Fibroblast of peridontal ligament (primary cell): Measurements from ENCODE around the gene PLA2G1B.

Experiments
- DNase-seq: peaks from one replicate; pipeline ENCODE4 v3.0.0-alpha.2; 2010; ENCODE audit errors: extremely low read depth

The PLA2G1B gene

GRCh38 chr12:120324841-120325417 lies 2.6 kb downstream of the PLA2G1B start:
- no peak for DNase-seq

DNA sequence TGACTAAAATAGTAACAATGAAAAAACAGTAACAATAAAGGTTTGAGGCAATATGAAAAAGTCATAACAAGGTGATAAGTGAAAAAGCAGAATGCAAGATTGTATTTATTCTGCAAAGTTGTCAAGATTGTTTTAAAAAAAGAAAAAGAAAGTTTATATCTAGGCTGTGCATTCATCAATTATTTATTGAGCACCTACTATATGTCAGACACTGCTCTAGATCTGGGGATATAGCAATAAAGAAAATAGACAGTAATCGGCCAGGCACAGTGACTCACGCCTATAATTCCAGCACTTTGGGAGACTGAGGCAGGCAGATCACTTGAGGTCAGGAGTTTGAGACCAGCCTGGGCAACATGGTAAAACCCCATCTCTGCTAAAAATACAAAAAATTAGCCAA lies 3.8 kb downstream of the PLA2G1B start:
- DNase-seq = no peak

DNA sequence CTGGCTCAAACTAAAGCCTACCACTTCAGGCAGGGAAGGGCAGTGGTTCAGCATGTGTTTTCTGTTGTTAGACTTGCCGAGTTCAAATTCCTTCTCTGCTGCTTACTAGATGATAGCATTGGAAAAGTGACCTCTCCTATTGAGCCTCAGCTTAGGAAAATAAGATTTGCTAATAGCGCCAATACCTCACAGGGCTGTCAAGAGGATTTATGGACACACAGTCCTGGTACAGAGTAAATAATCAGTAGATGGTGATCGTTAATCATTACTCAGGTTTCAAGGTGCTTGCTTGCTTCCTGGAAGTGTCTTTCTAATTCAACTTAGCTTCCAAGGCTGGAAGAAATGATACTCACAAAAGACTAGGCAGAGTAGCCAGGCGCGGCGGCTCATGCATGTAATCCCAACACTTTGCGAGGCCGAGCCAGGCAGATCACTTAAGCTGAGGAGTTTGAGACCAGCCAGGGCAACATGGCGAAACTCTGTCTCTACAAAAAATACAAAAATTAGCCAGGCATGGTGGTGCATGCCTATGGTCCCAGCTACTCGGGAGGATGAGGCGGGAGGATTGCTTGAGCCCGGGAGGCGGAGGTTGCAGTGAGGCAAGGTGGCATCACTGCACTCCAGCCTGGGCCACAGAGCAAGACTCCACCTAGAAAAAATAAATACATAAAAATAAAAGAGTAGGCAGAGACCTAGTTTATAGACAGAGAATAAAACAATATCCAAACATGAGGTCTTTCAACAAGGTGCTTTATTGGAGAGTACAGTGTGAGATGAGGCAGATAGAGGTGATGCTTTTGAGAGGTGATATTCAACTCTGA lies 6.0 kb downstream of the PLA2G1B start:
- no peak for DNase-seq

DNA sequence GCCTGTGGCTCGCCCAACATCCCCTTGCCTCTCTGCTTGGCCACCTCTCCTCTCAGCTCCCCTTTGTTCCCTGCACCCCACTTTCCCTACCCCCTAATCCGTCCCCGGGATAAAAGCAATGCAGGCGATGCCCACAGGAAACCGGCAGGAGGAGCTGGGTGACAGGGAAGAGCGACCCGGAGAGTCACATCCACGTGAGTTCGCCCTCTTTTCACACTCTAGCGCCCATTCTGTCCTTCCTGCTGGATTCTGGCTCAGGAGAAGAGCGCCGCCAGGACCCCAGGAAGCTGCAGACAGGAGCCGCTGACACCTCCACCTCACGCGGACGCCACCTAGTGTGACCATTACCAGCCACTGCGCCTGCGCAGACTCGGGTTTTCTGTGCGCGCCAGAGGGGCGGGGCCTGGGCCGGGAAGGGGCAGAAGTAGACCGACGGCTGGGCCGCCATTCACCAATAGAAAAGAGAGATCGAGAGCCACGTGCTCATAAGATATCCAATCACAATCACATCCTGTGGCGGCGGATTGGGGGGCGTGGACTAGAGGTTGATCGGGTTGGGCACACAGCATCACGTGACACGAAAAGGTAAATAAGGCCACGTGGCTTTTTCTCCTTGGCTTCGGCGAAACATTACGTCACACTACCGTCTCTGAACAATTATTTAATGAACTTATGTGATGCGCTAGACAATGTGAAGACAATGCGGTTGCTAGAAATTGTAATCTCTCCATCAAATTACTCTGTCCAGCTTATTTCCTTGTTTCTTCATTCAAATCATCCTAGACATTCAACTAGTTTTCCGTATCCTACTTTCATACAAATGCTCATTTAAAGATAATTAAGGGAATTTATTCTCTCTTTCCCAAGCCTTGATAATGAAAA lies 10.1 kb downstream of the PLA2G1B start:
- DNase-seq = peak; percentile 98

GRCh38 chr12:120316798-120317223 lies 10.8 kb downstream of the PLA2G1B start:
- no peak for DNase-seq

DNA sequence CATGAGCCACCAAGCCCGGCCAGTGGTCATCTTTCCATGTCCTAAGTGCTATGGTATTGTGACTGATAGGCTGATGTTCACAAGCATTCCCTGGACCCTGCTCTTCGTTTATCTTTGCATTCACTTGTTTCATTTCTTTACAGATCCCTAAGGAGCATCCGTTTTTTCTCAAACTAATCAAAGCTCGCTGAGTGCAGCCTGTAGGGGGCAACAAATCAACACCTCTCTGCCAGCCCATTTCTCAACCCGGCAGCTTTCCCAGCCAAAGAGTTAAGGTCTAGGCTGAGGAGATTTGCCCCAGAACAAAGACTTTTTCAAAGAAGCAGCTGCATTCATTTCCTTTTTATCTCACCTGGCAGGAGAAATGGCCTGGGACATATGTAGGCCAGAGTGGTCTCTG lies 13.4 kb downstream of the PLA2G1B start:
- DNase-seq = no peak

DNA sequence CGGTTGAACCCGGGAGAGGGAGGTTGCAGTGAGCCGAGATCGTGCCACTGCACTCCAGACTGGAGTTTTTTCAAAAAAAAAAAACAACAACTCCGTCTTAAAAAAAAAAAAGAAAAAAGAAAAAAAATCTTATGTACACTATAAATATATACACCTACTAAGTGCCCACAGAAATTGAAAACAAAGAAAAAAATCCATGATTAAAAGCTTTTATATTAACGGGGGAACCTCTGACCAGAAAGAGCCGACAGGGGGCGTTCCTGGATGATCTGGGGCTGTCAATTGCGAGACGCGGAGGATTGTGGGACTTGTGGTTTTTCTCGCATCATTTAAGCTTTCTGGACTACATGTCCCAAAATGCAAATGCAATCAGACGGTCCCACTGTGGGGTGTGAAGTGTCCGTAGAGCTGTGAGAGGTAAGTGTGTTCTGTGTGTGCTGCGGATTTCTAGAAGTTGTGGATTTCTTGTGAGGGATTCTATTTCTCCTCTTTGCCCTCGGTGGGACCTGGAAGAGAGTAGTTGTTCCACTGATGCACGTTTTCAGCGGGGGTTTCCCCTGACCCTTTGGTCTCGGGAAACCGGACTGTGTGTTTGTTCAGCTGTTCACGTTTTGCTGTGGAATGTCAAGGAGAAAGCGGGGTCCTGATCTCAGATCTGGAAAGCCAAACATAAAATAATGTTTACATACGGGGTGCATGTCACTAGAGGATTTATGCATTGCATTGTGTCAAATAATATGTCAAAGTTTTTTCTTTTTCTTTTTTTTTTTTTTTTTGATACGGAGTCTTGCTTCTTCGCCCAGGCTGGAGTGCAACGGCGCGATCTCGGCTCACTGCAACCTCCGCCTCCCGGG lies 25.4 kb downstream of the PLA2G1B start, which contains the start of gene SIRT4:
SIRT4 (plus strand) TSS at position 360 of the 854 bp plus-strand sequence. CDS start 1,241 bp downstream, outside the sequence.
- DNase-seq = peak; percentile 96

DNA sequence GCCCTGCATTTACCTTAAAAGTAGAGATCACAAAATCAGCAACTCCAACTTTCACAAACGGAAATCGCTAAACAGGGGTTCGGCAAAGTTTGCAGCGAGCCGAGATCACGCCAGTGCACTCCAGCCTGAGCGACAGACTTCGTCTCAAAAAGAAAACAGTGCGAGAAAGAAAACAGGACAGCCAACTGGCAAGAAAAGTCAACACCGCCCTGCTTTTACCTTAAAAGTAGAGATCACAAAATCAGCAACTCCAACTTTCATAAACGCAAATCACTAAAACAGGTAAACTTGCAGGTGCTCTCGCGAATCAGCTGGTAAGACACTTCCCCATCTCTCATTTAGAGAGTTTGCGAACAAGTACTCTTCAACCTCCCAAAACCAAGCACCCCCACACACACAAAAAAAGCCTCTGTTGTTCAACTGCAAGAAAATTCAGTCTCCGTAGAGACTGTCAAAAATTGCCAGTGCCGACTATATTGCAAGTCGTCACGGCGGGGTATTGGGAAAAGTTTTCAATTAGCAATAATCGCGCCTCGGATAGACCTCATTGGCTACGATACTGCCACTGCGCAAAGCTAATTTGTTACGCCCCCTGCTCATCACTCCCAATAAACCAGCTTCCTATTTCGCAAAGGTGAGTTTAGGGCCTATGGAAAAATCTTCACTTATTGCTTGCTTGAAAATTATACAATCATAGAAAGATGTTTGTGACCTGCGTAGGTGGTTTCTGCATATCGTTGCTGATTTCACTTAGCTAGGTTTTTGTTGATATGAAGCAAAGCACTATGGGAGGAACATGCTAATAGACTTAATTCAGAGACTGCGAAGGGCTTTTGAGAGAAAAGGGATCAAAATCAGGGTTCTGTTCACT lies 34.7 kb downstream of the PLA2G1B start, which contains the start of gene RNU4-1:
RNU4-1 (minus strand) TSS at position 577 of the 871 bp plus-strand sequence.
- peak; percentile 96 for DNase-seq

- DNase-seq = no peak
Measured at GRCh38 chr12:120292411-120292660, 35.2 kb downstream of the PLA2G1B start.

GRCh38 chr12:120290609-120291305 lies 36.8 kb downstream of the PLA2G1B start:
- DNase-seq = no peak

GRCh38 chr12:120287491-120287890 lies 40.1 kb downstream of the PLA2G1B start:
- DNase-seq = no peak

- DNase-seq = no peak
Measured at GRCh38 chr12:120286768-120287490, 40.6 kb downstream of the PLA2G1B start.

- DNase-seq = no peak
Measured at GRCh38 chr12:120284381-120284780, 43.2 kb downstream of the PLA2G1B start.

DNA sequence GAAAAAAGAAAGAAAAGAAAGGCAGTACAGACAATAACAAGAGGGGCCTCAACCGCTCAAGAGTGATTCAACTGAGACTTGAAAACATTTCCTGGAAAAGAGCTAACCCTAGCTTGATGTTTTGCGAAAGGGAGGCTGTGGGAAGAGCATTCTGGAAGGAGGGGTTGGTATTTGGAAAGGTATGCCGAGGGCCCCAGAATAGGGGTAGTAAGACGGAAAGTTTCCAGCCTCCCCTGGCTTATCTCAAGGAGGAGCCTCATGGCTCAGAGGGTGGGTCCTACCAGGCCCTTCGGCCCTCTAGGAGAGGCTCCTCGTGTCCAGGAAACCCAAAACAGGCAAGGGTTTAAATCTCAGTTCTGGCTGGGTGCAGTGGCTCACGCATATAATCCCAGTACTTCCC lies 44.3 kb downstream of the PLA2G1B start:
- no peak for DNase-seq

DNA sequence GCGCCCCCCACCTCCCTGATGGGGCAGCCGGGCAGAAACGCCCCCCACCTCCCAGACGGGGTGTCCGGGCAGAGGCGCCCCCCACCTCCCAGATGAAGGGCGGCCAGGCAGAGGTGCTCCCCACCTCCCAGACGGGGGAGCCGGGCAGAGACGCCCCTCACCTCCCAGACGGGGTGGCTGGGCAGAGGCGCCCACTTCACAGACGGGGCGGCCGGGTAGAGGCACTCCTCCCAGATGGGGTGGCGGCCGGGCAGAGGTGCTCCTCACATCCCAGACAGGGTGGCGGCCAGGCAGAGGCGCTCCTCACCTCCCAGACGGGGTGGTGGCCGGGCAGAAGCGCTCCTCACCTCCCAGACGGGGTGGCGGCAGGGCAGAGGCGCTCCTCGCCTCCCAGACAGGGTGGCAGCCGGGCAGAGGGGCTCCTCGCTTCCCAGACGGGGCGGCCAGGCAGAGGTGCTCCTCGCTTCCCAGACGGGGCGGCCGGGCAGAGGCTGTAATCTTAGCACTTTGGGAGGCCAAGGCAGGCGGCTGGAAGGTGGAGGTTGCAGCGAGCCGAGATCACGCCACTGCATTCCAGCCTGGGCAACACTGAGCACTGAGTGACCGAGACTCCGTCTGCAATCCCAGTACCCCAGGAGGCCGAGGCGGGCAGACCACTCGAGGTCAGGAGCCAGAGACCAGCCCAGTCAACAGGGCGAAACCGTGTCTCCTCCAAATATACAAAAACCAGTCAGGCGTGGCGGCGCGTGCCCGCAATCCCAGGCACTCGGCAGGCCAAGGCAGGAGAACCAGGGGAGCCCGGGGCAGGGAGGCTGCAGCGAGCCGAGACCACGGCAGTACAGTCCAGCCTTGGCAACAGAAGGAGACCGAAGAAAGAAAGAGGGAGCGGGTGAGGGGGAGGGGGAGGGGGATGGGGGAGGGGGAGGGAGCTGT lies 49.2 kb downstream of the PLA2G1B start:
- no peak for DNase-seq

GRCh38 chr12:120276734-120277133 lies 50.8 kb downstream of the PLA2G1B start:
- peak; percentile 46 for DNase-seq
